ENCODE results near the gene EFCAB5.

The EFCAB5 gene

GRCh38 chr17:29918922-29919856 lies 22.2 kb upstream of the EFCAB5 start:
- Histone ChIP-seq H3K4me3 (replicated peaks; ENCODE audit: low read depth, low read length) (no peak overlapping the region), H3K36me3 (ENCODE audit: control insufficient read depth, insufficient read depth, low read length) (no peaks in the 10 kb centered on the region)
- TF ChIP-seq CTCF (IDR thresholded peaks at IDR 0.05; ENCODE audit: insufficient read depth, low read length, poor library complexity, severe bottlenecking): no peak

GRCh38 chr17:29924786-29925185 lies 16.6 kb upstream of the EFCAB5 start:
- H3K27me3 ChIP-seq (replicated peaks; ENCODE audit: control insufficient read depth, insufficient read depth, low read length): no peaks in the 10 kb centered on the region
- no peak overlapping the region for H3K4me3 ChIP-seq (replicated peaks; ENCODE audit: low read depth, low read length)
- H3K36me3 ChIP-seq (ENCODE audit: control insufficient read depth, insufficient read depth, low read length): no peaks in the 10 kb centered on the region
- DNase-seq (ENCODE audit: extremely low read depth, insufficient read length): no peak
- TF ChIP-seq CTCF (IDR thresholded peaks at IDR 0.05; ENCODE audit: insufficient read depth, low read length, poor library complexity, severe bottlenecking): no peak

More at GRCh38 chr17:29918922-29919856, 22.2 kb upstream of the EFCAB5 start:
- H3K27me3 ChIP-seq (replicated peaks; ENCODE audit: control insufficient read depth, insufficient read depth, low read length): no peaks in the 10 kb centered on the region
- no peak for DNase-seq (ENCODE audit: extremely low read depth, insufficient read length)

- H3K27me3 ChIP-seq (replicated peaks; ENCODE audit: control insufficient read depth, insufficient read depth, low read length): no peaks in the 10 kb centered on the region
- no peak for DNase-seq (ENCODE audit: extremely low read depth, insufficient read length)
- no peak overlapping the region for H3K4me3 ChIP-seq (replicated peaks; ENCODE audit: low read depth, low read length)
- no peak for TF ChIP-seq CTCF (IDR thresholded peaks at IDR 0.05; ENCODE audit: insufficient read depth, low read length, poor library complexity, severe bottlenecking)
- no peaks in the 10 kb centered on the region for H3K36me3 ChIP-seq (ENCODE audit: control insufficient read depth, insufficient read depth, low read length)
Measured at GRCh38 chr17:29927546-29927945, 13.9 kb upstream of the EFCAB5 start.

GRCh38 chr17:29929006-29929532 lies 12.4 kb upstream of the EFCAB5 start:
- Histone ChIP-seq H3K27me3 (replicated peaks; ENCODE audit: control insufficient read depth, insufficient read depth, low read length) (no peaks in the 10 kb centered on the region), H3K4me3 (replicated peaks; ENCODE audit: low read depth, low read length) (peak overlapping the region; percentile 95), H3K36me3 (ENCODE audit: control insufficient read depth, insufficient read depth, low read length) (no peaks in the 10 kb centered on the region)
- no peak for TF ChIP-seq CTCF (IDR thresholded peaks at IDR 0.05; ENCODE audit: insufficient read depth, low read length, poor library complexity, severe bottlenecking)
- peak; percentile 11 for DNase-seq (ENCODE audit: extremely low read depth, insufficient read length)

GRCh38 chr17:29929533-29930408 lies 11.7 kb upstream of the EFCAB5 start, which contains the start of gene SSH2:
Gene SSH2, minus strand, starts transcription at chr17:29930228. Its CDS starts 228 bp downstream, at chr17:29930000.
- Histone ChIP-seq H3K36me3 (ENCODE audit: control insufficient read depth, insufficient read depth, low read length) (no peaks in the 10 kb centered on the region), H3K4me3 (replicated peaks; ENCODE audit: low read depth, low read length) (peak within 1 kb of the TSS; percentile 95), H3K27me3 (replicated peaks; ENCODE audit: control insufficient read depth, insufficient read depth, low read length) (no peaks in the 10 kb centered on the region)
- DNase-seq (ENCODE audit: extremely low read depth, insufficient read length): peak; percentile 96
- TF ChIP-seq CTCF (IDR thresholded peaks at IDR 0.05; ENCODE audit: insufficient read depth, low read length, poor library complexity, severe bottlenecking): peak; percentile 7
